ENCODE results near the gene NEK1. TPM values are rescaled to one million over a fixed set of nuclear protein-coding genes. Genes with fewer than 3 reads are reported as not detected.

The NEK1 gene
- total and polyA plus RNA-seq, 2 of the 8 experiments (the other 6 are each of a cell fraction or from before 2014, with no cell fraction given): 3.9 to 11.7 TPM

GRCh38 chr4:169659716-169660670 is 47.6 kb upstream of the NEK1 start (continued):
- no peak for TF ChIP-seq CHD7 (IDR thresholded peaks at IDR 0.05; ENCODE audit: insufficient replicate concordance, low read length)
- TF ChIP-seq CREB1 (IDR thresholded peaks at IDR 0.05): peak; percentile 69
- peak; percentile 93 for TF ChIP-seq ATF2 (IDR thresholded peaks at IDR 0.05; ENCODE audit: low read length)
- 0 out of 2 replicates have a peak, but pooled peaks have one; percentile 29 for TF ChIP-seq POLR2AphosphoS5 (IDR thresholded peaks at IDR 0.05; ENCODE audit: low read depth, low read length)
- no peak for TF ChIP-seq SRF (IDR thresholded peaks at IDR 0.05; ENCODE audit: low read depth, low read length)
- no peak for TF ChIP-seq KDM1A (IDR thresholded peaks at IDR 0.05; ENCODE audit: borderline replicate concordance, low read length)
- peak; percentile 81 for TF ChIP-seq ASH2L (IDR thresholded peaks at IDR 0.05; ENCODE audit: low read length)
- no peak for TF ChIP-seq GABPA (IDR thresholded peaks at IDR 0.05; ENCODE audit: borderline replicate concordance, insufficient read depth, low read length)
